Esophagus muscularis mucosa (tissue), 3 donors: ENCODE data around the gene RBM43.

Experiments used
- POLR2A ChIP-seq: fragments of 450-650 bp; IDR thresholded peaks from one replicate; pipeline ENCODE4 v1.6.1; 2017; ENCODE audit warnings: antibody characterized with exemption, moderate library complexity, mild to moderate bottlenecking, low read depth
- POLR2AphosphoS5 ChIP-seq, 2 donors: sonication (generic); formaldehyde crosslinking; IDR thresholded peaks; one replicate each; pipeline ENCODE4 v1.6.1; 2017; ENCODE audit warnings: antibody characterized with exemption in 2 of 2
- TF ChIP-seq, protein P1 (sequence below), 3 experiments: fragments of 200-600 bp in 2 of 3; fragments of 450-650 bp in 1 of 3; sonication (generic) in 2 of 3; IDR thresholded peaks; one replicate each; pipeline ENCODE4 v1.5.1; 2017 to 2019; ENCODE audit warnings: antibody characterized with exemption in 3 of 3, mild to moderate bottlenecking in 2 of 3, moderate library complexity in 1 of 3

GRCh38 chr2:151275291-151275690 lies 13.6 kb upstream of the RBM43 start:
- TF ChIP-seq, protein P1, sequence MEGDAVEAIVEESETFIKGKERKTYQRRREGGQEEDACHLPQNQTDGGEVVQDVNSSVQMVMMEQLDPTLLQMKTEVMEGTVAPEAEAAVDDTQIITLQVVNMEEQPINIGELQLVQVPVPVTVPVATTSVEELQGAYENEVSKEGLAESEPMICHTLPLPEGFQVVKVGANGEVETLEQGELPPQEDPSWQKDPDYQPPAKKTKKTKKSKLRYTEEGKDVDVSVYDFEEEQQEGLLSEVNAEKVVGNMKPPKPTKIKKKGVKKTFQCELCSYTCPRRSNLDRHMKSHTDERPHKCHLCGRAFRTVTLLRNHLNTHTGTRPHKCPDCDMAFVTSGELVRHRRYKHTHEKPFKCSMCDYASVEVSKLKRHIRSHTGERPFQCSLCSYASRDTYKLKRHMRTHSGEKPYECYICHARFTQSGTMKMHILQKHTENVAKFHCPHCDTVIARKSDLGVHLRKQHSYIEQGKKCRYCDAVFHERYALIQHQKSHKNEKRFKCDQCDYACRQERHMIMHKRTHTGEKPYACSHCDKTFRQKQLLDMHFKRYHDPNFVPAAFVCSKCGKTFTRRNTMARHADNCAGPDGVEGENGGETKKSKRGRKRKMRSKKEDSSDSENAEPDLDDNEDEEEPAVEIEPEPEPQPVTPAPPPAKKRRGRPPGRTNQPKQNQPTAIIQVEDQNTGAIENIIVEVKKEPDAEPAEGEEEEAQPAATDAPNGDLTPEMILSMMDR (IDR thresholded peaks at IDR 0.05): no peak
- no peak for TF ChIP-seq POLR2AphosphoS5 (IDR thresholded peaks at IDR 0.05)
- TF ChIP-seq POLR2A: no peak
